Activated naive CD8-positive, alpha-beta T cell (primary cell): ENCODE results near the gene ACOT7.

ENCODE experiments used
- H3K27ac Mint-ChIP-seq: one replicate; pipeline ENCODE4 v1.8.0; 2021; ENCODE audit warnings: mixed read lengths
- H3K27me3 Mint-ChIP-seq: one replicate; pipeline ENCODE4 v1.8.0; 2021; ENCODE audit warnings: mixed read lengths
- H3K36me3 Mint-ChIP-seq: one replicate; pipeline ENCODE4 v1.8.0; 2021; ENCODE audit warnings: mixed read lengths
- H3K4me1 Mint-ChIP-seq: one replicate; pipeline ENCODE4 v1.8.0; 2021; ENCODE audit warnings: low read depth, mixed read lengths
- H3K4me3 Mint-ChIP-seq: one replicate; pipeline ENCODE4 v1.8.0; 2021; ENCODE audit warnings: mild to moderate bottlenecking, mixed read lengths
- H3K9me3 Mint-ChIP-seq: one replicate; pipeline ENCODE4 v1.8.0; 2021; ENCODE audit warnings: low read depth, mixed read lengths

ACOT7 gene

GRCh38 chr1:6253380-6253779 is 140.2 kb downstream of the ACOT7 start:
- H3K4me3 Mint-ChIP-seq, result no peak overlapping the region
- no peak overlapping the region for H3K27ac Mint-ChIP-seq
- peaks cover 3% of the 10 kb centered on the region for H3K27me3 Mint-ChIP-seq
- no peaks in the 10 kb centered on the region for H3K9me3 Mint-ChIP-seq
- H3K4me1 Mint-ChIP-seq, result no peaks in the 10 kb centered on the region
- H3K36me3 Mint-ChIP-seq, result no peaks in the 10 kb centered on the region

GRCh38 chr1:6252374-6252710 is 141.2 kb downstream of the ACOT7 start:
- Mint-ChIP-seq H3K9me3 (no peaks in the 10 kb centered on the region), H3K4me3 (no peak overlapping the region), H3K36me3 (no peaks in the 10 kb centered on the region), H3K27ac (no peak overlapping the region), H3K27me3 (peaks cover 5% of the 10 kb centered on the region), H3K4me1 (no peaks in the 10 kb centered on the region)

- Mint-ChIP-seq H3K36me3 (no peaks in the 10 kb centered on the region), H3K4me1 (peaks cover 1% of the 10 kb centered on the region), H3K9me3 (no peaks in the 10 kb centered on the region), H3K27me3 (peaks cover 10% of the 10 kb centered on the region), H3K27ac (no peak overlapping the region), H3K4me3 (no peak overlapping the region)
These were observed 141.7 kb downstream of the ACOT7 start for GRCh38 chr1:6251681-6252373.

GRCh38 chr1:6251233-6251632 is 142.3 kb downstream of the ACOT7 start:
- no peaks in the 10 kb centered on the region for H3K9me3 Mint-ChIP-seq
- peaks cover 15% of the 10 kb centered on the region for H3K27me3 Mint-ChIP-seq
- peaks cover 5% of the 10 kb centered on the region for H3K4me1 Mint-ChIP-seq
- H3K4me3 Mint-ChIP-seq, result no peak overlapping the region
- H3K27ac Mint-ChIP-seq, result no peak overlapping the region
- no peaks in the 10 kb centered on the region for H3K36me3 Mint-ChIP-seq

GRCh38 chr1:6249739-6250689 is 143.6 kb downstream of the ACOT7 start:
- Mint-ChIP-seq H3K4me1 (peaks cover 5% of the 10 kb centered on the region), H3K36me3 (no peaks in the 10 kb centered on the region), H3K27ac (no peak overlapping the region), H3K27me3 (peaks cover 15% of the 10 kb centered on the region), H3K4me3 (no peak overlapping the region), H3K9me3 (no peaks in the 10 kb centered on the region)

GRCh38 chr1:6248932-6249738 is 144.4 kb downstream of the ACOT7 start:
- Mint-ChIP-seq H3K9me3 (no peaks in the 10 kb centered on the region), H3K27me3 (peaks cover 15% of the 10 kb centered on the region), H3K36me3 (no peaks in the 10 kb centered on the region), H3K4me3 (no peak overlapping the region), H3K27ac (no peak overlapping the region), H3K4me1 (peaks cover 5% of the 10 kb centered on the region)

GRCh38 chr1:6248161-6248776 is 145.3 kb downstream of the ACOT7 start:
- no peaks in the 10 kb centered on the region for H3K9me3 Mint-ChIP-seq
- peaks cover 17% of the 10 kb centered on the region for H3K27me3 Mint-ChIP-seq
- peak overlapping the region; percentile 35 for H3K4me3 Mint-ChIP-seq
- no peaks in the 10 kb centered on the region for H3K36me3 Mint-ChIP-seq
- H3K4me1 Mint-ChIP-seq, result peaks cover 5% of the 10 kb centered on the region
- H3K27ac Mint-ChIP-seq, result no peak overlapping the region

- H3K4me1 Mint-ChIP-seq, result peaks cover 5% of the 10 kb centered on the region
- no peaks in the 10 kb centered on the region for H3K9me3 Mint-ChIP-seq
- H3K36me3 Mint-ChIP-seq, result no peaks in the 10 kb centered on the region
- H3K4me3 Mint-ChIP-seq, result no peak overlapping the region
- no peak overlapping the region for H3K27ac Mint-ChIP-seq
- H3K27me3 Mint-ChIP-seq, result peaks cover 20% of the 10 kb centered on the region
These were observed 145.9 kb downstream of the ACOT7 start for GRCh38 chr1:6247651-6248050.

GRCh38 chr1:6246497-6247467 is 146.8 kb downstream of the ACOT7 start:
- no peak overlapping the region for H3K27ac Mint-ChIP-seq
- H3K27me3 Mint-ChIP-seq, result peaks cover 18% of the 10 kb centered on the region
- no peaks in the 10 kb centered on the region for H3K9me3 Mint-ChIP-seq
- H3K36me3 Mint-ChIP-seq, result no peaks in the 10 kb centered on the region
- peaks cover 5% of the 10 kb centered on the region for H3K4me1 Mint-ChIP-seq
- peak overlapping the region; percentile 73 for H3K4me3 Mint-ChIP-seq

GRCh38 chr1:6245869-6246496 is 147.6 kb downstream of the ACOT7 start:
- H3K4me3 Mint-ChIP-seq, result peak overlapping the region; percentile 73
- H3K4me1 Mint-ChIP-seq, result peaks cover 11% of the 10 kb centered on the region
- H3K27ac Mint-ChIP-seq, result no peak overlapping the region
- H3K9me3 Mint-ChIP-seq, result no peaks in the 10 kb centered on the region
- H3K27me3 Mint-ChIP-seq, result peaks cover 25% of the 10 kb centered on the region
- H3K36me3 Mint-ChIP-seq, result no peaks in the 10 kb centered on the region

- no peaks in the 10 kb centered on the region for H3K9me3 Mint-ChIP-seq
- H3K4me3 Mint-ChIP-seq, result no peak overlapping the region
- no peaks in the 10 kb centered on the region for H3K36me3 Mint-ChIP-seq
These were observed 148.3 kb downstream of the ACOT7 start for GRCh38 chr1:6245086-6245868.

GRCh38 chr1:6244401-6245049 is 149.0 kb downstream of the ACOT7 start:
- peaks cover 29% of the 10 kb centered on the region for H3K27me3 Mint-ChIP-seq
- no peak overlapping the region for H3K27ac Mint-ChIP-seq
- peaks cover 11% of the 10 kb centered on the region for H3K4me1 Mint-ChIP-seq
- no peak overlapping the region for H3K4me3 Mint-ChIP-seq
- H3K36me3 Mint-ChIP-seq, result no peaks in the 10 kb centered on the region
- H3K9me3 Mint-ChIP-seq, result no peaks in the 10 kb centered on the region

More at GRCh38 chr1:6245086-6245868, 148.3 kb downstream of the ACOT7 start:
- Mint-ChIP-seq H3K27me3 (peaks cover 26% of the 10 kb centered on the region), H3K27ac (no peak overlapping the region), H3K4me1 (peaks cover 11% of the 10 kb centered on the region)
